Osteocyte (in vitro differentiated cells): ENCODE data around the gene HS3ST3B1. TPM values are rescaled to one million over a fixed set of nuclear protein-coding genes. Genes with fewer than 3 reads are reported as not detected.

ENCODE experiments used
- DNase-seq: peaks from one replicate; pipeline ENCODE4 v3.0.0; 2021; ENCODE audit warnings: mixed read lengths; ENCODE audit not compliant: unreplicated experiment; ENCODE audit errors: extremely low spot score
- H3K27ac Mint-ChIP-seq: one replicate; pipeline ENCODE4 v1.8.0; 2021; ENCODE audit warnings: mild to moderate bottlenecking, mixed read lengths; ENCODE audit not compliant: unreplicated experiment
- H3K27me3 Mint-ChIP-seq: one replicate; pipeline ENCODE4 v1.8.0; 2021; ENCODE audit warnings: mixed read lengths; ENCODE audit not compliant: unreplicated experiment
- H3K36me3 Mint-ChIP-seq: one replicate; pipeline ENCODE4 v1.8.0; 2021; ENCODE audit warnings: mixed read lengths; ENCODE audit not compliant: unreplicated experiment
- H3K4me1 Mint-ChIP-seq: one replicate; pipeline ENCODE4 v1.8.0; 2021; ENCODE audit warnings: mixed read lengths; ENCODE audit not compliant: unreplicated experiment
- H3K4me3 Mint-ChIP-seq: one replicate; pipeline ENCODE4 v1.8.0; 2021; ENCODE audit warnings: mild to moderate bottlenecking, moderate library complexity, mixed read lengths; ENCODE audit not compliant: unreplicated experiment
- H3K9me3 Mint-ChIP-seq: one replicate; pipeline ENCODE4 v1.8.0; 2021; ENCODE audit warnings: mixed read lengths; ENCODE audit not compliant: unreplicated experiment
- CTCF ChIP-seq: fragments of 200-600 bp; sonication (generic); IDR thresholded peaks from 2 replicates; pipeline ENCODE4 v1.5.0; 2021; ENCODE audit warnings: antibody characterized with exemption, mild to moderate bottlenecking, moderate library complexity
- total RNA-seq: library from RNA; stranded (reverse); gene quantifications from 2 replicates; pipeline ENCODE4 v1.2.1, GENCODE V29; 2021

HS3ST3B1 gene
- total RNA-seq, 1 donor from 2014 or later, result 77.0 TPM

- Mint-ChIP-seq H3K4me3 (no peak overlapping the region), H3K36me3 (no peaks in the 10 kb centered on the region), H3K27ac (no peak overlapping the region), H3K9me3 (no peaks in the 10 kb centered on the region), H3K4me1 (peaks cover 12% of the 10 kb centered on the region), H3K27me3 (no peaks in the 10 kb centered on the region)
- TF ChIP-seq CTCF, result no peak
- DNase-seq, result no peak
Observed at GRCh38 chr17:14372905-14373613, 72.2 kb downstream of the HS3ST3B1 start.

GRCh38 chr17:14373614-14374259 is 72.9 kb downstream of the HS3ST3B1 start:
- H3K9me3 Mint-ChIP-seq, result no peaks in the 10 kb centered on the region
- H3K4me3 Mint-ChIP-seq, result no peak overlapping the region
- H3K27ac Mint-ChIP-seq, result no peak overlapping the region
- H3K36me3 Mint-ChIP-seq, result no peaks in the 10 kb centered on the region
- DNase-seq, result no peak
- H3K4me1 Mint-ChIP-seq, result peaks cover 12% of the 10 kb centered on the region
- TF ChIP-seq CTCF, result no peak
- no peaks in the 10 kb centered on the region for H3K27me3 Mint-ChIP-seq

DNA sequence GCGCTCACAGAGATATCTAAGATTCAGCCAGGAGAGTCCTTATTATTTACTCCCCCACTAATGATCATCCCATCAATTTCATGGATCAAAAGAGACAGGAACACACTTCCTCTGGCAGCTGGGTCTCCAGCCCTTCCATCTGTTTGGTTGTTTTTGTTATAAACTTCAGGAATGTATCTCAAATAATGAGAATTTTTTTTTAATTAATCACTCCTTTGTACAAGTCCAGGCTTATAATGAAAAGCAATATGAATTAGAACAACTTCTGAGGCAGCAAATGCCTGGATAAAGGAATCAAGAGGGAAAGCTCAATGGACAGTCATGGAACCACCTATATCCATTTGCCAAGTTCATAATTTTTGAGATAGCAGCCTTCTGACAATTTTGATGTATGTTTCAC is 73.4 kb downstream of the HS3ST3B1 start:
- Mint-ChIP-seq H3K4me3 (no peak overlapping the region), H3K9me3 (no peaks in the 10 kb centered on the region), H3K4me1 (peaks cover 12% of the 10 kb centered on the region), H3K27me3 (no peaks in the 10 kb centered on the region), H3K27ac (no peak overlapping the region), H3K36me3 (no peaks in the 10 kb centered on the region)
- DNase-seq, result no peak
- TF ChIP-seq CTCF, result no peak

DNA sequence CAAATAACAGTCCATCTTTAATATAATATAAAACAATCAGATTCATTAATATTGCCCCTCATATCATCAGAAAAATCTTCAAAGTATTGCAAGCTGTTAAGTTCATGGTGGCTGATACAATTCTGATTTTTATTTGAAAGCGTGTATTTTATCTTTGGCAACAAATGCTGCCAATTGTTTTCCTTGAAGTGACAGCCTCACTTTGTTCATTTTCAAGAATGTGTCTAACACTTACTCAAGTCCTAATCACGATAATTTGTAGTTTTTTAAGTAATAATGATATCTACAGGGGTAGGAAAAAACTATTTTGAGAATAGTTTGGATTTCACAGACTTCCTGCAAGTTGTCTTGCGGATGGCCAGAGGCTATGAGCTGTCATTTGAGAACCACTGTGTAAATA is 75.8 kb downstream of the HS3ST3B1 start:
- Mint-ChIP-seq H3K4me3 (no peak overlapping the region), H3K27me3 (no peaks in the 10 kb centered on the region), H3K27ac (no peak overlapping the region), H3K36me3 (no peaks in the 10 kb centered on the region), H3K9me3 (no peaks in the 10 kb centered on the region), H3K4me1 (peaks cover 12% of the 10 kb centered on the region)
- TF ChIP-seq CTCF, result no peak
- no peak for DNase-seq

GRCh38 chr17:14381606-14382005 is 80.7 kb downstream of the HS3ST3B1 start:
- Mint-ChIP-seq H3K9me3 (no peaks in the 10 kb centered on the region), H3K27me3 (no peaks in the 10 kb centered on the region), H3K36me3 (no peaks in the 10 kb centered on the region), H3K27ac (no peak overlapping the region), H3K4me3 (no peak overlapping the region), H3K4me1 (peaks cover 4% of the 10 kb centered on the region)
- no peak for DNase-seq
- no peak for TF ChIP-seq CTCF
